Activated gamma-delta T cell (primary cell): ENCODE data around the gene CHAT.

Experiments used
- DNase-seq: peaks from one replicate; lab custom pipeline; 2025; lab: John Stamatoyannopoulos, UW

CHAT gene

GRCh38 chr10:49597426-49598163 lies 16.2 kb upstream of the CHAT start:
- DNase-seq = no peak

- DNase-seq = no peak
Measured at GRCh38 chr10:49598164-49598856, 15.5 kb upstream of the CHAT start.

- DNase-seq = no peak
Measured at GRCh38 chr10:49598986-49599385, 14.9 kb upstream of the CHAT start.

GRCh38 chr10:49599546-49599945 lies 14.3 kb upstream of the CHAT start:
- no peak for DNase-seq

- no peak for DNase-seq
Measured at GRCh38 chr10:49600046-49600445, 13.8 kb upstream of the CHAT start.

GRCh38 chr10:49600781-49601400 lies 12.9 kb upstream of the CHAT start:
- no peak for DNase-seq

GRCh38 chr10:49601857-49602256 lies 12.0 kb upstream of the CHAT start:
- no peak for DNase-seq

- no peak for DNase-seq
Measured at GRCh38 chr10:49602380-49603023, 11.3 kb upstream of the CHAT start.

- no peak for DNase-seq
Measured at GRCh38 chr10:49605216-49605938, 8.5 kb upstream of the CHAT start.

GRCh38 chr10:49605939-49606509 lies 7.8 kb upstream of the CHAT start:
- no peak for DNase-seq

- peak; percentile 39 for DNase-seq
Measured at GRCh38 chr10:49606981-49607535, 6.8 kb upstream of the CHAT start.

- no peak for DNase-seq
Measured at GRCh38 chr10:49608166-49609005, 5.5 kb upstream of the CHAT start.

- DNase-seq = no peak
Measured at GRCh38 chr10:49609006-49609282, 4.9 kb upstream of the CHAT start.

- DNase-seq = no peak
Measured at GRCh38 chr10:49609283-49610113, 4.3 kb upstream of the CHAT start.

GRCh38 chr10:49610114-49610457 lies 3.8 kb upstream of the CHAT start, which contains the start of gene SLC18A3:
SLC18A3 (plus strand) TSS chr10:49610310; CDS start chr10:49610741, 431 bp downstream.
- no peak for DNase-seq

- DNase-seq = no peak
Measured at GRCh38 chr10:49610458-49611165, 3.2 kb upstream of the CHAT start.

GRCh38 chr10:49611166-49611815 lies 2.5 kb upstream of the CHAT start:
- no peak for DNase-seq

GRCh38 chr10:49611816-49612512 lies 1.9 kb upstream of the CHAT start:
- no peak for DNase-seq
